ENCODE measurements around the gene KLF5.

DNA sequence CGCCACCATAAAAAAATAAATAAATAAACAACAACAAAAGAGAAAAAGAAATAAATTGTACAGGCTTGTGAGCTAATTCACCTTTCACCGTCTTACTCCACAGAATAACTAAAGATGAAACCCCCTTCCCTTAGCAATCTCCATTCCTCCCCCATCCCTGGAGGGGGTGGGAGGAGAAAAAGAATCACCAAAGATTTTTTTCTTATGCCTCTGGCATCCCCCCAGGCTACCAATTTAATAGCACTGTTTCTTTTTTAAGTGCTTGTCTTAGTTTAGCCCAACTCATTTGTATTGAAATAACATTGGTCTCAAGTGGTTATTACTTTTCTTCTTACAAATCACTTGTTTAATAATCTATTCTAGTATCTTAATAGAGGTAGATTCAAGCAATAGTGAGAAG is 23.9 kb upstream of the KLF5 start:
- TF ChIP-seq POLR2AphosphoS5 (IDR thresholded peaks at IDR 0.05; ENCODE audit: low read depth, low read length) (no peak), CTCF (IDR thresholded peaks at IDR 0.05) (no peak), SIN3A (IDR thresholded peaks at IDR 0.05; ENCODE audit: borderline replicate concordance, low read depth, low read length) (no peak), SMC3 (IDR thresholded peaks at IDR 0.05; ENCODE audit: low read depth, low read length) (no peak), TAF1 (IDR thresholded peaks at IDR 0.05; ENCODE audit: borderline replicate concordance, low read depth, low read length) (no peak), RCOR1 (IDR thresholded peaks at IDR 0.05; ENCODE audit: low read length) (no peak), GATA2 (CRISPR knock-in tag; IDR thresholded peaks at IDR 0.05) (no peak), MXI1 (IDR thresholded peaks at IDR 0.05; ENCODE audit: low read depth, low read length) (no peak)
